Neutrophil (primary cell): ENCODE data around the gene CCDC27.

Experiments used
- H3K27ac ChIP-seq: fragments of 200-600 bp; sonication (generic); 2 replicates; pipeline ENCODE4 v1.5.1; 2016; ENCODE audit warnings: mild to moderate bottlenecking, moderate library complexity
- H3K27me3 ChIP-seq: fragments of 200-600 bp; sonication (generic); 2 replicates; pipeline ENCODE4 v1.6.0; 2016; ENCODE audit warnings: mild to moderate bottlenecking
- H3K36me3 ChIP-seq: fragments of 200-600 bp; sonication (generic); 2 replicates; pipeline ENCODE4 v1.5.1; 2017
- H3K4me1 ChIP-seq, 2 experiments: fragments of 200-600 bp in 1 of 2; sonication (generic) in 1 of 2; 1 replicate in 1 of 2; 2 replicates in 1 of 2; pipeline versions ENCODE4 v1.5.1 to v1.6.1; 2013 to 2016; ENCODE audit warnings: low read depth in 1 of 2, low read length in 1 of 2, mild to moderate bottlenecking in 1 of 2, moderate library complexity in 1 of 2; ENCODE audit not compliant: control insufficient read depth in 1 of 2, insufficient read depth in 1 of 2
- H3K4me3 ChIP-seq, 2 experiments: fragments of 200-600 bp in 1 of 2; sonication (generic) in 1 of 2; 1 replicate in 1 of 2; 2 replicates in 1 of 2; pipeline ENCODE4 v1.5.1; 2013 to 2016; ENCODE audit warnings: low read depth in 1 of 2, low read length in 1 of 2, mild to moderate bottlenecking in 1 of 2, moderate library complexity in 1 of 2
- H3K9me3 ChIP-seq: fragments of 200-600 bp; sonication (generic); 2 replicates; pipeline ENCODE4 v1.5.1; 2016
- TF ChIP-seq, protein P1 (sequence below): fragments of 200-600 bp; sonication (generic); IDR thresholded peaks from 2 replicates; pipeline ENCODE4 v1.5.1; 2016; ENCODE audit warnings: antibody characterized with exemption

CCDC27 gene

DNA sequence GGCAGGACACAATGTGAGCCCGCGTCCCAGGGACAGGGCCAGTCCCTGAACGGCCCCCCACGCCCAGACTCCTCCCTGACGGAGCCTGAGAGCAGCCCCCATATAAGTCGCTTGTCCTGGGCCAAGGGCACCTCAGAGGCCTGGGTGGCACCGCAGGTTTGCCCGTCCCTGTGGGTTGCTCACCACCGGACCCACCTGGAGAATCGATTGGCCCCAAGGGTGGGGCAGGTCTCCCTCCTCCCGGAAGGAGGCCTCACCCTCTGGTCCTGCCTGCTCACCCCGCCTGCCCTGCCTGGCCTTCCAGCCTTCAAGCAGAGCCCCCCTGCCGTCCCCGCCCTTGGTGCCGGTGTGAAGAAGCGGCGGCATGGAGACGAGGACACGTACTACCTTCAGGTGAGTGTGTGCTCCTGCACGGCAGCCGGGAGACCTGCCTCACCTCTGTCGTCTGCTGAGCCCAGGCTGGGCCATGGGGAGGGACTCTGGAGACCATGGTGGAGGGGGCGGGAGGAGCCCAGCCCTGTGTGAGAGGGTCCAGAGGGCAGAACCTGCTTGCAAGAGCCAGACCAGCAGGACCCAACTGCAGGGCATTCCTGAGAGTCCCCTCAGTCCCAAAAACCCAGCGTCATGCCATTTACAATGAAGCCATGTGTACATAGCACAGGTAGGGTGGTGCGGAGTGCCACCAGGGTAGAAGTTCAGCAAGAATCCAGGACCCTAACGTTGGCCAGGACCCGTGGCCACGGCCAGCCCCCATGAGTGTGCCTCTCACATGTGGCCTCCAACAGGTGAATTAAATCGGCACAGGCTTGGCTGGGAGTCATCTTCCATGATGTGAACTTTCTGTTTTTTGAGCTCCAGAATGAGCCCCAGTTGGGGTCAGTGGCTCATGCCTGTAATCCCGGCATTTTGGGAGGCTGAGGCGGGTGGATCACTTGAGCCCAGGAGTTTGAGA, 24.1 kb upstream of the CCDC27 start:
- peaks cover 41% of the 10 kb centered on the region for H3K27me3 ChIP-seq

DNA sequence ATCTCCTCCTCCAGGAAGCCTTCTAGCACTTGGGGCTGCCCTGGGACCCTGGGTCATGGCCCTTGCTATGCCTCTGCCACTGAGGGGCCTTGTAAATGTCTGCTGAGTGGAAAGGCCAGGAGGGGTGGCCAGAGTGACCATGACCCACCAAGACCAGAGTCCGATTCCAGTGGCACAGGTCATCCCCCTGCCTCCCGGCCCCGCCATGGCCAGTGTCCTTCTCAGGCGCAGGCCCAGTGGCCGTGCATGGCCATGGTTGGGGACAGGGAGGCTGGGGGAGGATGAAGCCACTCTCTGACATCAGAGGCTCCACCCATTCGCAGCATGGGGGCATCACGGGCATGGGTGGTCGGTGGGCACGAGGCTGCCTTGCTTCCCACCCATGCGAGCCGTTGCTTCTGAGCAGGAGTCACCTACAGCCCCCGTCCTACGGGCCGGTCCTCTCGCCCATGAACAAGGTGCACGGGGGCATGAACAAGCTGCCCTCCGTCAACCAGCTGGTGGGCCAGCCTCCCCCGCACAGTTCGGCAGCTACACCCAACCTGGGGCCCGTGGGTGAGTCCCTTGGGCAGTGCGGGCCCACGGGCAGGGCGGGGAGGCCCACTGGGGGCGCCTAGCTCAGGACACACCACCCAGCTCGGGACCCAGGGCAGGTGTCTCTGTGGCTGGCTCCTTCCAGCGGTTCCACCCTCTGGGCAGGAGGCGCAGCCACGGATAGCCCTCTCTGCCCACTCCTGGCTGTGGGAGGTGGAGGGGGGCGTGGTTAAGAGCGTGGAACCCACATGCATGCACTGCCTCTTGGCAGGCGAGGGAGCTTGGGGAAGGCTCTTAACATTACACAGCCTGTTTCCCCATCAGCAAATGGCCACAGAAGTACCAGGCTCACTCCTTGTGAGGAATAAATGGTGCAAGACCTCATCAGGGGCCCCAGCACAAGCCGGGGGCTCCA, 22.4 kb upstream of the CCDC27 start:
- TF ChIP-seq, protein P1, sequence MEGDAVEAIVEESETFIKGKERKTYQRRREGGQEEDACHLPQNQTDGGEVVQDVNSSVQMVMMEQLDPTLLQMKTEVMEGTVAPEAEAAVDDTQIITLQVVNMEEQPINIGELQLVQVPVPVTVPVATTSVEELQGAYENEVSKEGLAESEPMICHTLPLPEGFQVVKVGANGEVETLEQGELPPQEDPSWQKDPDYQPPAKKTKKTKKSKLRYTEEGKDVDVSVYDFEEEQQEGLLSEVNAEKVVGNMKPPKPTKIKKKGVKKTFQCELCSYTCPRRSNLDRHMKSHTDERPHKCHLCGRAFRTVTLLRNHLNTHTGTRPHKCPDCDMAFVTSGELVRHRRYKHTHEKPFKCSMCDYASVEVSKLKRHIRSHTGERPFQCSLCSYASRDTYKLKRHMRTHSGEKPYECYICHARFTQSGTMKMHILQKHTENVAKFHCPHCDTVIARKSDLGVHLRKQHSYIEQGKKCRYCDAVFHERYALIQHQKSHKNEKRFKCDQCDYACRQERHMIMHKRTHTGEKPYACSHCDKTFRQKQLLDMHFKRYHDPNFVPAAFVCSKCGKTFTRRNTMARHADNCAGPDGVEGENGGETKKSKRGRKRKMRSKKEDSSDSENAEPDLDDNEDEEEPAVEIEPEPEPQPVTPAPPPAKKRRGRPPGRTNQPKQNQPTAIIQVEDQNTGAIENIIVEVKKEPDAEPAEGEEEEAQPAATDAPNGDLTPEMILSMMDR, result no peak

More for the DNA sequence above, 24.1 kb upstream of the CCDC27 start:
- H3K4me1 ChIP-seq, result no peaks in the 10 kb centered on the region
- no peaks in the 10 kb centered on the region for H3K36me3 ChIP-seq
- no peaks in the 10 kb centered on the region for H3K9me3 ChIP-seq
- TF ChIP-seq, protein P1, result no peak
- H3K4me3 ChIP-seq, result no peak overlapping the region
- no peak overlapping the region for H3K27ac ChIP-seq

DNA sequence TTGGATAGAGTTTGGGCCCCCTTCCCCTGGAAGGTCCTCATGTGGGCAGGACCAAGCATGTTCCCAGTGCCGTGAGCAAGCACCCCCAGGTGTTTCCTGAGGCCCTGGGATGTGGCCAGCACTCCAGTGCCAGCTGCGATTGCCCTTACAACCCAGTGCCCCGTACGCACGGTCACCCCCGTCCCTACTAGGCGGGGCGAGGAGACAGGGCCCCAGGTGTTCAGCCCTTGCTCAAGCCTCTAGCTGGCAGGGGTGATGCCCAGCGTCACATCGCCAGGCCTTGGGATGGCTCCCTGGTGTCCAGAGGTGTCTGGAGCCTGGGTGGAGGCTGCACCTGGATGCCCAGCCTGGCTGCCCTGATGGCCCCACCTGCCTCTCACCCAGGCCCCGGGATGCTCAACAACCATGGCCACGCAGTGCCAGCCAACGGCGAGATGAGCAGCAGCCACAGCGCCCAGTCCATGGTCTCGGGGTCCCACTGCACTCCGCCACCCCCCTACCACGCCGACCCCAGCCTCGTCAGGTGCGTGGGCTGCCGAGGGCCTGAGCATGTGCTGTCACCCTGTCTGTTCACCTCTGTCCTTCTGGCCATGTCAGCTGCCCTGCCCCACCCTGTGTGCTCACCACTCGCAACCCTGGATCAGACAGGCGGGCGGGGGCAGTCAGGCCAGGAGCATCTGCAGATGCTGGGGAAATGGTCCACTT, 21.6 kb upstream of the CCDC27 start:
- TF ChIP-seq, protein P1, result no peak
- no peak overlapping the region for H3K27ac ChIP-seq
- peaks cover 45% of the 10 kb centered on the region for H3K27me3 ChIP-seq
- H3K36me3 ChIP-seq, result peaks cover 8% of the 10 kb centered on the region
- H3K9me3 ChIP-seq, result no peaks in the 10 kb centered on the region
- no peak overlapping the region for H3K4me3 ChIP-seq
- H3K4me1 ChIP-seq, result no peaks in the 10 kb centered on the region

More for the DNA sequence above, 22.4 kb upstream of the CCDC27 start:
- no peaks in the 10 kb centered on the region for H3K36me3 ChIP-seq
- H3K27me3 ChIP-seq, result peaks cover 45% of the 10 kb centered on the region
- no peak overlapping the region for H3K27ac ChIP-seq
- H3K4me3 ChIP-seq, result no peak overlapping the region
- H3K4me1 ChIP-seq, result no peaks in the 10 kb centered on the region
- no peaks in the 10 kb centered on the region for H3K9me3 ChIP-seq

DNA sequence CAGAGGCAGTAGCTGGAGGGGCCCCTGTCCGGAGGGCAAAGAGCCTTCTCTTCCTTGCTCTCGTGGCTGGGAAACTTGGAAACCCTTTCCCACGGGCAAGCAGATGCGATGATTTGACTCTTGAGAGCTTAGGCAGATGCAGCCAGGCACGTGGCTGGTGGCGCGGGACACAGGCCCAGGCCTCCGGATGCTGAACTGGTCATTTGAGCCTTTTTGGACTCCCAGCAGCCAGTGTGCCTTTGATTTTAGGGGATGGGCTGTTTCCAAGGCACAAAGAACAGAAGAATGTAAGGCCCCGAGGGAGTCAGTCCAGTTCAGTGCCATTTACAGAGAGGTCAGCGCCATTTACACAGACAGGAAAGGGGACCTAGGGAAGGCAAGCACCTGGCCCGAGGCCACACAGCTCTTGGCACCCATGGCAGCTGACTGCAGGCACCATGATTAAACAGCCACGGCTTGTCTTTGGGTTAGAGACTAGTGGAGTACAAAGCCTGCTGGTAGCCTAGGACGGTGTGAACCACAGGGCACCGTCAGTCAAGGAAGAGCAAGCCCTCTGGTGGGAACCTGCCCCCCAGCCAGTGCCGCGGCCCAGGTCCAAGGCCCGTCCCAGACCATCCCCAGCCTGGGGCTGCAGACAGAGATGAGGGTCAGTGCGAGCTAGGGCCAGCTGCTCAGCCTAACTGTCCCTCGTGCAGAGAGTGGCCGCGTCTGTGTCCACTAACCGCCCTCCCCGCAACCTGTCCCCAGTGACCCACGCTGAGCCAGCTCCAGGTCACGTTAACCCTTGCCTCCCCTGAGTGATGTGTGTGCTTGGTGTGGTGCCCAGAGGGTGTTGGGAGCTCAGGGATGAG, 20.4 kb upstream of the CCDC27 start:
- Histone ChIP-seq H3K27ac (no peak overlapping the region), H3K27me3 (peaks cover 45% of the 10 kb centered on the region), H3K4me3 (no peak overlapping the region), H3K4me1 (no peaks in the 10 kb centered on the region), H3K9me3 (no peaks in the 10 kb centered on the region), H3K36me3 (peaks cover 10% of the 10 kb centered on the region)
- TF ChIP-seq, protein P1, result no peak
